ENCODE measurements around the gene ANGPTL2. TPM values are rescaled to one million over a fixed set of nuclear protein-coding genes. Genes with fewer than 3 reads are reported as not detected.

The ANGPTL2 gene
- total and polyA plus RNA-seq, 9 of the 15 experiments (the other 6 are each of a cell fraction or from before 2014, with no cell fraction given), result not detected

- Histone ChIP-seq H3K9me3 (replicated peaks; ENCODE audit: control insufficient read depth, insufficient read depth, low read depth, low read length) (no peaks in the 10 kb centered on the region), H2AFZ (ENCODE audit: low read depth, low read length) (no peak overlapping the region), H3K4me1 (replicated peaks in 1 of 2; ENCODE audit: control insufficient read depth in 2 of 2, insufficient read depth in 2 of 2, low read length in 2 of 2) (no peaks in the 10 kb centered on the region; a peak in 1 of 5 replicates), H3K9ac (ENCODE audit: insufficient read depth in 1 of 2, low read depth in 2 of 2, low read length in 2 of 2) (no peak overlapping the region), H3K9me1 (ENCODE audit: control insufficient read depth, insufficient read depth, low read length) (peaks cover 3% of the 10 kb centered on the region), H3K4me3 (no peak overlapping the region), H3K36me3 (ENCODE audit: control insufficient read depth, insufficient read depth, low read length) (no peaks in the 10 kb centered on the region), H3K4me2 (ENCODE audit: insufficient read depth, low read length) (no peak overlapping the region), H3K27me3 (ENCODE audit: control insufficient read depth in 2 of 2, insufficient read depth in 2 of 2, low read length in 2 of 2) (peaks cover 9 to 41% of the 10 kb centered on the region in 2 experiments; a peak in 4 of 5 replicates), H4K20me1 (replicated peaks; ENCODE audit: control insufficient read depth, insufficient read depth, low read length) (0 out of 2 replicates have a peak, but pooled peaks cover 4% of the 10 kb centered on the region), H3K79me2 (ENCODE audit: control insufficient read depth, insufficient read depth, low read length) (no peaks in the 10 kb centered on the region), H3K27ac (ENCODE audit: extremely low read depth, low read depth, low read length) (no peak overlapping the region)
- no peak for ATAC-seq
- no peak for DNase-seq (ENCODE audit: extremely low read depth in 1 of 4, low spot score in 3 of 4)
- FAIRE-seq, result no peak
- ChIA-PET POLR2A (interaction anchor here (0.8 to 1.0 kb wide), 2 partner anchors 13 to 24 kb away, joined by 4 to 5 read pairs; no protein-coding TSS in a partner anchor), CTCF (ENCODE audit: low intra/inter-chr PET ratio) (no interaction called here)
- BruUV-seq (replicated peaks), result no TSS peak
- WGBS (ENCODE audit: insufficient coverage, low coverage, missing lambda C conversion rate), result 0% methylated on average over 3 of the region's 5 CpGs
- no peak for TF ChIP-seq KAT8 (IDR thresholded peaks at IDR 0.05; ENCODE audit: low read depth)
- TF ChIP-seq ZNF282 (CRISPR knock-in tag; IDR thresholded peaks at IDR 0.05), result no peak
- TF ChIP-seq POU5F1 (IDR thresholded peaks at IDR 0.05; ENCODE audit: borderline replicate concordance, low read depth, low read length, partially characterized antibody), result no peak
- no peak for TF ChIP-seq FOXM1 (IDR thresholded peaks at IDR 0.05; ENCODE audit: low read depth)
- no peak for TF ChIP-seq FOXM1 (CRISPR knock-in tag; IDR thresholded peaks at IDR 0.05; ENCODE audit: low read depth)
- in situ Hi-C loops (cut with MboI) (loop anchor here (10.0 kb wide), 1 partner anchor 241 kb away; no protein-coding TSS in a partner anchor), intact Hi-C loops (cut with micrococcal nuclease) (no loop called here)
These were observed 39.1 kb downstream of the ANGPTL2 start for GRCh38 chr9:127083138-127083980.

Measured in K562 (cell line).